NCI-H1417 treated with DMSO at 0.1 percent for 48 hours (cell line): ENCODE measurements around the gene GBP7.

Experiments
- DNase-seq: peaks from one replicate; lab custom pipeline; 2025; lab: John Stamatoyannopoulos, UW

The GBP7 gene

GRCh38 chr1:89114662-89115061 is 61.1 kb downstream of the GBP7 start:
- DNase-seq: no peak

DNA sequence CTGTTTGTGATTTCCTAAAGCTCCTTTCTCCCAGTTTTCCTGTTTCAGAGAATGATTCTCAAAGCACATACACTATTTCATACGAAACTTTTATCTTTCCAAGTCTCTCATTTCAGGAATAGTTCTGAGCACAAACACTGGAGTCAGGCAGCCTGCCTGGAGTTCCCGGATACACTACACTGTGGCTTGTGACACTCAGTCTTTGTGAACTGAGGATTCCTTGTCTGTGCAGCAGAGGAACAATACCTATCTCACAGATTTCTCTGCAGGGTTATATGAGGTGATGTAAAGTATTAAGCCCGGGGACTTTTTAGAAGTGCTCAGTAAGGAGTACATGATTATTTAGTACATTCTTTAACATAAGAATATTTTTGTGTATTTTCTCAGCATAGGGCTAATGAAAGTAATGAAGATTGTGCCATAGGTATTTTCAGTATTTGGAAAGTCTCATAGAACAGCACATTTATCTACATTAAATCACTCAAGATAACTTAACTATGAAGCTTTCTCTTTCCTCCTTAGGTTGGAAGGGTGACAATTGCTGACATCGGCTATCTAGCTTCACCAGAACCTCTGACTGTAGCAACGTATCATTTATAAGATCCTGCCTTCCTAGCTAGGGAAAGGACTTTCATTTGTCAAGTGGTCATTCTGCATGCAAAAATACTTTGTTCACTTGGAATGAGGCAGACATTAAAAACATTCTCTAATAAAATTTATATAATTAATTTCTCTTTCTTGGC is 62.8 kb downstream of the GBP7 start:
- no peak for DNase-seq

DNA sequence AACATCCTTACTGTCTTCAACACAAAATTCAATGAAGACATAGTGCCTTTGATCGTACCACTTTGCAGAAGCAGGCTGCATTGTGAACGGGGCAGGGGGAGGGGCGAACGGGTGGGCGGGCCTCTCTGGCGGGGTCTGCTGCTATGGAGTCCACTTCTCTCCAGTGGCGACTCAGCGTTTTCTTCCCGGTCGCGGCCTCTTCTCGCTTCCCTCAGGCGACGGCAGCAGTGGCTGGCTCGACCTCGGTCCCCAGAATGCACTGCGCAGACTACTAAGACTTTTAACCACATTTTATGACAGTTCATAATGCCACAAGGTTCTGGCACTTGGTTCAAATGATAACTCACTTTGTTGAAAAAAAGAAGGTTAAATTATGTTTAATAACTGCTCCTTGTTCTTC is 71.1 kb downstream of the GBP7 start:
- DNase-seq: no peak

DNA sequence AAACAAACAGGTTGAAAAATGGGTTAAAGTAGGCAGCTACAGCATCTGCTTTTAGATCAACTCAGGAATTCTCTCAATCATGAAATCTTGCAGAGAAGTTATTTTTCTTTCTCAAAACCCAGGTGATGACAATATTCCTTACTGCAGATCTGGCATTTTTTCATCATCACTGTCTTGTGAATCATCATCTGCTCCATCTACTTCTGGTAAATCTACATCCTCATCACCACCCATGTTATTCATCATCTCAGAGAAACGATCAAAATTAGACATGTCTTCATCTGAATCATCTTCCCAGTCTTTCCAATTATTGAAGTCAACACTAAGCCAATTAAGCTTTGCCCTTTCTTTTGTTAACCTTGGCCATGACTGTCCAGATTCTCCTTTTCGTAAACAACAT is 71.7 kb downstream of the GBP7 start:
- no peak for DNase-seq

- no peak for DNase-seq
Measured at GRCh38 chr1:89102021-89102420, 73.8 kb downstream of the GBP7 start.

DNA sequence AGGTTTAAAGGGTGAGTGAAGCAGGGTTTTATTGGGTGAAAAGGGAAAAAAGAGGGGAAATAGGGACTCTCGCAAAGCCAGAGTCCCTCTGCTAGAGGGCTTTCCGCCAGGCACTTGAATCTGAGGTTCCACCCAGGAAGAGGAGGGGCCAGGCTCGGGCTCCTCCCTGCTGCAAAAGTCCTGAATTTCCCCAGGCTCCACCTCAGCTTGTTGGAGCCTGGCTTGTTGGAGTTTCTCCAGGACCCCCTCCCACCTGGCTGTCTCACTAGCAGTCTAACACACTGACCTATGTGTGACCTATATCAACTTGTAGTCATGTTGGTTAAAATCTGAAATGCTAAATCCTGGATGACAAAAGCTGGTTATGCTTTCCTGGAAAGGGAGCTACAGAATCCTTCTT is 75.4 kb downstream of the GBP7 start:
- DNase-seq: no peak

GRCh38 chr1:89098857-89099256 is 76.9 kb downstream of the GBP7 start:
- DNase-seq: no peak

- DNase-seq: no peak
Measured at GRCh38 chr1:89095737-89096136, 80.1 kb downstream of the GBP7 start.

DNA sequence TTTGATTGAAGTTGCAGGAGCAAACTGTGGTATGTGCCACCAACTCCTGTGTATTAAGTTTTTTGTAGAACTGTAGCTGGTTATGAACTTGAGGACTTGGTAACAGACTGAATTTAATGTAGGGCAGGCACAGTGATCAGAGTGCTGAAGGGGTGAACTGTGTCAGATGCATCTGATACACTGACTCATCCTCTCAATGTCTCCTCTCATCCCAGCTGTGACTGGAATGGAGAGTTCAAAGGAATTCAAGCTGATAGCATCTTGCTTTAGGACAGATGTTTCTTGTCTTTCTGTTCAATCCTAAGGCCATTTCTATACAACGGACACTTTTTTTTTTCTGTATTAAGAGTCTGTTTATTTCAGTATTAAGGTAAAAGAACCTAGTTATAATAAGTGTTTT is 85.8 kb downstream of the GBP7 start:
- DNase-seq: no peak

DNA sequence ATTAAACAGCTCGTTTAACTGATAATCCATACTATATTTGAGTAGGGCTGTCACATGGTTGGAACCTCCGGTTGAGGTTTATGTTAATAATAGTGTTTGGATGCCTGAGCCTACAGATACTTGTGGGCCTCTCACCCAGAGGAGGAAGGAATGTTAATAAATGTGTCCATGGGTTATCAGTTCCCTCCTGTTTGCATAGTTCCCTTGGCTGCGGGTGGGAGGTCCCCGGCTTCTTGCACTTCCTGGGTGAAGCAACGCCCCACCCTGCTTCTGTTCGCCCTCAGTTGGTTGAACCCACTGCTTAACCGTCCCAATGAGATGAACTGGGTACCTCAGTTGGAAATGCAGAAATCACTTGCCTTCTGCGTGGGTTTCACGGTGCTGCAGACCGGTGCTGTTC is 87.2 kb downstream of the GBP7 start:
- DNase-seq: no peak

DNA sequence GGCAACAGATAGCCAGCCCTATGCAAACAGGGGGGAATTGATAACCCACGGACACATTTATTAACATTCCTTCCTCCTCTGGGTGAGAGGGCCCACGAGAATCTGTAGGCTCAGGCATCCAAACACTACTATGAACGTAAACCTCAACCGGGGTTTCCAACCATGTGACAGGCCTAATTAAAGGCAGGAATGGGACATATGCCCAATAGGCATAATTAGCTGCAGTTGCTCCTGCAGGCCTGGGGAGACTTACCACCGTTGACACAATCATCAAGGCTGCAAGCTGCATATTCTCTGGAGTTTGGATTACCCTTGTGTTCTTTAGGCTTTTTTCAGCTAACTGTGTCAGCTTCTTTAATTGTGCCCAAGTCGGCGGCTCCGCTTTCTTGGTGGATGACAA is 88.6 kb downstream of the GBP7 start:
- DNase-seq: no peak

DNA sequence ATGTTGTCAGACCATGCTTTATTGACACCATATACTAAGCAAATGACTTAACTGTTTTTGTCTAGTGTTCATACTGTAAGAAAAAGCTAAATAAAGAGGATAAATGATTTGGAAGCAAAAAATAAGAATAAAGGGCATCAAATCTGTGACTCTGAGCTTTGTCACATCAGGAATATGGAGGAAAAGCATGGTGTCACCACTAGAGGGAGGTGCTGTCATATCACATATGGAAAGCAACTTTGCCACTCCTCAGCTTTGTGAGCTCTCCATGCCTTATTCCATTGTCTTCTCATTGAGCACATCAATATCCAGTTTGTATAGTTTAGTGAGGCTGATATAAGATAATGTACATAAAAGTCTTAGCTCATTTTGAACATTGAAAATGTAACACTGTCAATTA is 90.0 kb downstream of the GBP7 start:
- DNase-seq: no peak
